ENCODE results near the gene DCAF12.
"Not testable (repeated sequence)": the region's sequence is repeated elsewhere in the genome, so short reads cannot be mapped to it uniquely, and the experiment has no call there.

Gene DCAF12

GRCh38 chr9:34143116-34143515 is 16.6 kb upstream of the DCAF12 start:
- no peak for TF ChIP-seq JUND (IDR thresholded peaks at IDR 0.05; ENCODE audit: low read depth)
- no peak for DNase-seq (ENCODE audit: low read depth in 1 of 2, low spot score in 1 of 2)
- in situ Hi-C loops (cut with HindIII; ENCODE audit: low pct_unique_long_range_greater_than_20kb, low sequenced_read_pairs): no loop called here

- TF ChIP-seq JUND (IDR thresholded peaks at IDR 0.05; ENCODE audit: low read depth): no peak
- in situ Hi-C loops (cut with HindIII; ENCODE audit: low pct_unique_long_range_greater_than_20kb, low sequenced_read_pairs): no loop called here
- DNase-seq (ENCODE audit: low read depth in 1 of 2, low spot score in 1 of 2): no peak
Observed at GRCh38 chr9:34140853-34141252, 14.4 kb upstream of the DCAF12 start.

GRCh38 chr9:34139477-34140146 is 13.1 kb upstream of the DCAF12 start:
- DNase-seq (ENCODE audit: low read depth in 1 of 2, low spot score in 1 of 2): peak; percentile 11 to 72
- in situ Hi-C loops (cut with HindIII; ENCODE audit: low pct_unique_long_range_greater_than_20kb, low sequenced_read_pairs): no loop called here
- TF ChIP-seq JUND (IDR thresholded peaks at IDR 0.05; ENCODE audit: low read depth): no peak

GRCh38 chr9:34138644-34139043 is 12.1 kb upstream of the DCAF12 start:
- in situ Hi-C loops (cut with HindIII; ENCODE audit: low pct_unique_long_range_greater_than_20kb, low sequenced_read_pairs); DNase-seq (ENCODE audit: low read depth in 1 of 2, low spot score in 1 of 2): not testable (repeated sequence)

- in situ Hi-C loops (cut with HindIII; ENCODE audit: low pct_unique_long_range_greater_than_20kb, low sequenced_read_pairs): no loop called here
Observed at GRCh38 chr9:34134521-34134920, 8.0 kb upstream of the DCAF12 start.

GRCh38 chr9:34133436-34133949 is 7.0 kb upstream of the DCAF12 start:
- no peak for DNase-seq (ENCODE audit: low read depth in 1 of 2, low spot score in 1 of 2)
- no peak for TF ChIP-seq JUND (IDR thresholded peaks at IDR 0.05; ENCODE audit: low read depth)
- in situ Hi-C loops (cut with HindIII; ENCODE audit: low pct_unique_long_range_greater_than_20kb, low sequenced_read_pairs): no loop called here

More at GRCh38 chr9:34134521-34134920, 8.0 kb upstream of the DCAF12 start:
- DNase-seq (ENCODE audit: low read depth in 1 of 2, low spot score in 1 of 2): no peak
- no peak for TF ChIP-seq JUND (IDR thresholded peaks at IDR 0.05; ENCODE audit: low read depth)

GRCh38 chr9:34131571-34131970 is 5.1 kb upstream of the DCAF12 start:
- in situ Hi-C loops (cut with HindIII; ENCODE audit: low pct_unique_long_range_greater_than_20kb, low sequenced_read_pairs): no loop called here
- DNase-seq (ENCODE audit: low read depth in 1 of 2, low spot score in 1 of 2): no peak
- no peak for TF ChIP-seq JUND (IDR thresholded peaks at IDR 0.05; ENCODE audit: low read depth)

- TF ChIP-seq JUND (IDR thresholded peaks at IDR 0.05; ENCODE audit: low read depth): no peak
- peak in 1 of 2 experiments; percentile 18 for DNase-seq (ENCODE audit: low read depth in 1 of 2, low spot score in 1 of 2)
- in situ Hi-C loops (cut with HindIII; ENCODE audit: low pct_unique_long_range_greater_than_20kb, low sequenced_read_pairs): no loop called here
Observed at GRCh38 chr9:34127035-34127948, 794 bp upstream of the DCAF12 start.

GRCh38 chr9:34125681-34126206 is 754 bp downstream of the DCAF12 start:
- TF ChIP-seq JUND (IDR thresholded peaks at IDR 0.05; ENCODE audit: low read depth): no peak
- peak in 1 of 2 experiments; percentile 25 for DNase-seq (ENCODE audit: low read depth in 1 of 2, low spot score in 1 of 2)
- in situ Hi-C loops (cut with HindIII; ENCODE audit: low pct_unique_long_range_greater_than_20kb, low sequenced_read_pairs): no loop called here

- DNase-seq (ENCODE audit: low read depth in 1 of 2, low spot score in 1 of 2): peak; percentile 26 to 45
- in situ Hi-C loops (cut with HindIII; ENCODE audit: low pct_unique_long_range_greater_than_20kb, low sequenced_read_pairs): no loop called here
- TF ChIP-seq JUND (IDR thresholded peaks at IDR 0.05; ENCODE audit: low read depth): no peak
Observed at GRCh38 chr9:34124926-34125325, 1.6 kb downstream of the DCAF12 start.

GRCh38 chr9:34124099-34124498 is 2.4 kb downstream of the DCAF12 start:
- no peak for TF ChIP-seq JUND (IDR thresholded peaks at IDR 0.05; ENCODE audit: low read depth)
- in situ Hi-C loops (cut with HindIII; ENCODE audit: low pct_unique_long_range_greater_than_20kb, low sequenced_read_pairs): no loop called here
- DNase-seq (ENCODE audit: low read depth in 1 of 2, low spot score in 1 of 2): no peak

GRCh38 chr9:34123682-34124081 is 2.8 kb downstream of the DCAF12 start:
- in situ Hi-C loops (cut with HindIII; ENCODE audit: low pct_unique_long_range_greater_than_20kb, low sequenced_read_pairs): no loop called here
- DNase-seq (ENCODE audit: low read depth in 1 of 2, low spot score in 1 of 2): no peak
- TF ChIP-seq JUND (IDR thresholded peaks at IDR 0.05; ENCODE audit: low read depth): no peak

GRCh38 chr9:34121996-34122395 is 4.5 kb downstream of the DCAF12 start:
- in situ Hi-C loops (cut with HindIII; ENCODE audit: low pct_unique_long_range_greater_than_20kb, low sequenced_read_pairs): no loop called here
- TF ChIP-seq JUND (IDR thresholded peaks at IDR 0.05; ENCODE audit: low read depth): no peak
- no peak for DNase-seq (ENCODE audit: low read depth in 1 of 2, low spot score in 1 of 2)

All from T47D (cell line).